Measurements from ENCODE around the gene ILK. TPM values are rescaled to one million over a fixed set of nuclear protein-coding genes. Genes with fewer than 3 reads are reported as not detected.

The ILK gene
- total RNA-seq, 2 donors from 2014 or later = 91.8 to 142 TPM

- DNase-seq (ENCODE audit: low spot score) = peak; percentile 23
- Mint-ChIP-seq H3K27ac (peak overlapping the region; percentile 3 to 58), H3K27me3 (no peaks in the 10 kb centered on the region), H3K36me3 (peaks cover 10% of the 10 kb centered on the region), H3K4me3 (no peak overlapping the region), H3K4me1 (ENCODE audit: low read depth in 2 of 2) (peaks cover 19 to 20% of the 10 kb centered on the region in 2 donors), H3K9me3 (no peaks in the 10 kb centered on the region)
- no peak for ATAC-seq
These were observed 12.5 kb downstream of the ILK start for GRCh38 chr11:6615882-6616585.

- ATAC-seq (no peak), DNase-seq (ENCODE audit: low spot score) (peak; percentile 55)
- Mint-ChIP-seq H3K27me3 (no peaks in the 10 kb centered on the region), H3K4me1 (ENCODE audit: low read depth in 2 of 2) (peaks cover 14 to 15% of the 10 kb centered on the region in 2 donors), H3K27ac (peak overlapping the region; percentile 0 to 58), H3K36me3 (peaks cover 10% of the 10 kb centered on the region), H3K4me3 (peak overlapping the region; percentile 55), H3K9me3 (no peaks in the 10 kb centered on the region)
These were observed 13.1 kb downstream of the ILK start for GRCh38 chr11:6616596-6617250.

- DNase-seq (ENCODE audit: low spot score) (peak; percentile 51), ATAC-seq (no peak)
- no peak overlapping the region for H3K4me3 Mint-ChIP-seq
- peaks cover 14 to 15% of the 10 kb centered on the region in 2 donors for H3K4me1 Mint-ChIP-seq (ENCODE audit: low read depth in 2 of 2)
- H3K27ac Mint-ChIP-seq = no peak overlapping the region
- H3K36me3 Mint-ChIP-seq = peaks cover 10% of the 10 kb centered on the region
- no peaks in the 10 kb centered on the region for H3K27me3 Mint-ChIP-seq
- no peaks in the 10 kb centered on the region for H3K9me3 Mint-ChIP-seq
These were observed 13.8 kb downstream of the ILK start for GRCh38 chr11:6617315-6617781.

DNA sequence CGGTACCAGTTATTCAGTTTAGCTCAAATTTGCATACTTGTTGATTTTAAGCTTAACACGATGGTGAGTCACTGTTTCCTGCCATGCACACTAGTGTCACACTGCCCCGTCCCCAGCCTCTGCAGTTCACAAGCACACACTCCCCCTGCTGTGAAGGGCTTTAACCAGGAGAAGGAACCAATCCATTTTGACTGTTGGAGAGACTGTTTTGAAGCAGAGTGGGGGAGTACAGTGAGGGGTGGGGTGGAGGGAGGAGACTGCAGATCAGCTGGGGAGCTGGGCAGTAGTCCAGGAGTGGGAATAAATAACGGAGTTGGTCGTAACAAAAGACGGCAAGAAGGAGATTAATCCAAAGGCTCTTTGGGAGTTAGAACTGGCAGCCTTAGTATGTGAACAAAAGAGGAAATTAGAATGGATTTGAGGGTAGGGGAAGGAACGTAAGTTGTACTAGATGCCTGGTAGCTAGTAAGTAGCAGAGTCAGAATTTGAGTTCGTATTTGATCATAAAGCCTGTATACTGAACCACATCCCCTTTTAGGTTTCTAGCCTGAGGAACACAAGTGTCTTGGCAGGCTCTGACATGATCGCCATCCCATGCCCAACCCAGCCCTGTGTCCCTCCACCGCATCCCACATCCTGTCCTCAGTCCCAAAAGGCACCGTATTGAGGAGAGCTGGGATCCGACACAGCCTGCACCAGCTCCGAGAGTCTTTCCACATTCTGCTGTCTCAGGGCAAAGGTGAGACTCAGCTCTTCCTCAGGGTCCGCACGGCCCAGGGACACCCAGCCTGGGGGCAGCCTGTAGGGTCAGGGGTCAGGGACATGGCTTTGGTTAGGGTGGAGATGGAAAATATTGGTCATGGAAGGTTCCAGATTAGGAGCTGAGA lies 14.8 kb downstream of the ILK start:
- Mint-ChIP-seq H3K36me3 (peaks cover 10% of the 10 kb centered on the region), H3K4me3 (no peak overlapping the region), H3K27ac (no peak overlapping the region), H3K4me1 (ENCODE audit: low read depth in 2 of 2) (peaks cover 14 to 15% of the 10 kb centered on the region in 2 donors), H3K9me3 (no peaks in the 10 kb centered on the region), H3K27me3 (no peaks in the 10 kb centered on the region)
- DNase-seq (ENCODE audit: low spot score) (peak; percentile 83), ATAC-seq (peak; percentile 66 to 76)

DNA sequence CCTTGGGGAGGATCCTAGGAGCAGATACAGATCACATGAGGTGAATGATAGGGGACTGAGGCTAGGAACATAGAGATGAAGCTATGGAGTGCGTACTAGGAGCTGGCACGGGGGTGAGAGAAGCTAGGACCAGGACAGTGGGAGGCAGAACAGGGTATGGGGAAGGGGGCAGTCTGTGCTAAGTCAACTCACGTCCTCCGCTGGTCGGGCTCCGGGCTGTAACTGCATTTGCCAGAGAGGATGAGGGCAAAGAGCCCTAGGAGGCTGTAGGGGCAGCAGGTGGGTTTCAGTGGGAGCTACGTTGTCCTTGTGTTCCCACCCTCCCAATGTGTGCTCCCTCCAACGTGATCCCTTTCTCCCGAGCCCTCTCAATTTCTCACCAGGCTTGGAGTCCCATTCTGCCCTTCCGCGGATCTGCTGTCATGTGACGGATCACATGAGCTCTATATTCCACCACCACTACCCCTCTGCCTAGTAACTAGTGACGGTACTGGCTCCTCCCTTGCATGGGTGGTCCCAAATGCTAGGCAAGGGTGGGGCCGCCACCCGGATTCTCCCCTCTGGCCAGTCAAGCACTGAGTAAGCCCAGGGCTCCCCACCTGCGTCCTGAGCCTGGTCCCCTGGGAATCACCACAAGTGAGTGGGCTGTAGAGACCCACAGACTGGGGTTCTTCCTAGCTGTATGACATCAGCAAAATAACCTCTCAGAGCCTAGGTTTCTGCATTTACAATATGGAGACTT lies 15.6 kb downstream of the ILK start, which contains the start of gene TPP1:
Gene TPP1, minus strand, starts transcription at position 419 of the 742 bp plus-strand sequence. Its CDS starts 22 bp downstream, at position 397.
- H3K4me3 Mint-ChIP-seq = no peak within 1 kb of the TSS
- peaks cover 14 to 15% of the 10 kb centered on the region in 2 donors for H3K4me1 Mint-ChIP-seq (ENCODE audit: low read depth in 2 of 2)
- peak; percentile 93 for DNase-seq (ENCODE audit: low spot score)
- H3K9me3 Mint-ChIP-seq = no peaks in the 10 kb centered on the region
- peak; percentile 96 to 98 for ATAC-seq
- peaks cover 10% of the 10 kb centered on the region for H3K36me3 Mint-ChIP-seq
- H3K27ac Mint-ChIP-seq = no peak within 1 kb of the TSS
- H3K27me3 Mint-ChIP-seq = no peaks in the 10 kb centered on the region

DNA sequence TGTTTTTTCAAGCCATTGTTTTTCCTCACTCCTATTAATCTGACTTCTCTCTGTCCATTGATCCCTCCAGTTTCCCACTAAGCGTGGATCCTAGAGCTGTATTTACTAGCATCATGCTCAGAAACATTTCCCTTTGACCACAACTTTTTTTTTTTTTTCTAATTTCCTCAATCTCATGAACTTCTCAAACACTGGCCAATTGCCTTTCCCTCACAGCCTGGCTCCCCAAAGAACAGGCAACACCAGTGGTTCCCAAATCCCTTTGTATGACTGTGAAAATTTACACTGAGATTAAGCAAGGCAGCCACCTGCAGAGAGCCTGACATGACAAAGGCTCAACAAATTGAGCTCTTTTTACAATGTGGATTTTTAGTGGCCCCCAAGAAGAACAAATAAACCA lies 17.1 kb downstream of the ILK start:
- no peaks in the 10 kb centered on the region for H3K27me3 Mint-ChIP-seq
- DNase-seq (ENCODE audit: low spot score) (no peak), ATAC-seq (no peak)
- H3K4me1 Mint-ChIP-seq (ENCODE audit: low read depth in 2 of 2) = peaks cover 11 to 14% of the 10 kb centered on the region in 2 donors
- no peak overlapping the region for H3K4me3 Mint-ChIP-seq
- H3K36me3 Mint-ChIP-seq = peaks cover 5% of the 10 kb centered on the region
- H3K9me3 Mint-ChIP-seq = no peaks in the 10 kb centered on the region
- no peak overlapping the region for H3K27ac Mint-ChIP-seq

DNA sequence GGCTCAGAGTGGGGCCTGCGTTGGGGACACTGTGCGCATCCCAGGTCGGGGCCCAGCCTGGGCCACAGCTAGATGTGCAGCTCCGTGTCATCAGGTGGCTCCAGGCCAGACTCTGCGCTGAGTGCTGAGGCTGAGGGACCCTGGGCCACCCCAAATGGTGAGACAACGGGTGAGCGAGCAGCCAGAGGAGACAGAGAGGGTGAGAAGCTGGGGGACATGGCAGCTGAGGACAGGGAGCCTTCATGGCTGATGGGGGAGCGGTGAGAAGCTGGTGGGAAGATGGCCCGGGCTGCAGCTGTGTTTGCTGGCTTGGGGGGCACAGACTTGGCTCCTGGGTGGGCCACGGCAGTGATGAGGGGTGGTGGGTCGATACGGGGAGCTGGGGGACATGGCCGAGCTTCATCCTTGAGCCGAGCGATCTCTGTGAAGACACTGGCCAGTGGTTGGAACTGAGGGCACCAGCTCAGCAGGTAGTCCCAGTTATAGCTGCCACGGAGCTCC lies 18.2 kb downstream of the ILK start:
- no peaks in the 10 kb centered on the region for H3K36me3 Mint-ChIP-seq
- ATAC-seq (no peak), DNase-seq (ENCODE audit: low spot score) (no peak)
- no peak overlapping the region for H3K27ac Mint-ChIP-seq
- no peaks in the 10 kb centered on the region for H3K27me3 Mint-ChIP-seq
- peaks cover 1 to 12% of the 10 kb centered on the region in 2 donors for H3K4me1 Mint-ChIP-seq (ENCODE audit: low read depth in 2 of 2)
- no peaks in the 10 kb centered on the region for H3K9me3 Mint-ChIP-seq
- no peak overlapping the region for H3K4me3 Mint-ChIP-seq

DNA sequence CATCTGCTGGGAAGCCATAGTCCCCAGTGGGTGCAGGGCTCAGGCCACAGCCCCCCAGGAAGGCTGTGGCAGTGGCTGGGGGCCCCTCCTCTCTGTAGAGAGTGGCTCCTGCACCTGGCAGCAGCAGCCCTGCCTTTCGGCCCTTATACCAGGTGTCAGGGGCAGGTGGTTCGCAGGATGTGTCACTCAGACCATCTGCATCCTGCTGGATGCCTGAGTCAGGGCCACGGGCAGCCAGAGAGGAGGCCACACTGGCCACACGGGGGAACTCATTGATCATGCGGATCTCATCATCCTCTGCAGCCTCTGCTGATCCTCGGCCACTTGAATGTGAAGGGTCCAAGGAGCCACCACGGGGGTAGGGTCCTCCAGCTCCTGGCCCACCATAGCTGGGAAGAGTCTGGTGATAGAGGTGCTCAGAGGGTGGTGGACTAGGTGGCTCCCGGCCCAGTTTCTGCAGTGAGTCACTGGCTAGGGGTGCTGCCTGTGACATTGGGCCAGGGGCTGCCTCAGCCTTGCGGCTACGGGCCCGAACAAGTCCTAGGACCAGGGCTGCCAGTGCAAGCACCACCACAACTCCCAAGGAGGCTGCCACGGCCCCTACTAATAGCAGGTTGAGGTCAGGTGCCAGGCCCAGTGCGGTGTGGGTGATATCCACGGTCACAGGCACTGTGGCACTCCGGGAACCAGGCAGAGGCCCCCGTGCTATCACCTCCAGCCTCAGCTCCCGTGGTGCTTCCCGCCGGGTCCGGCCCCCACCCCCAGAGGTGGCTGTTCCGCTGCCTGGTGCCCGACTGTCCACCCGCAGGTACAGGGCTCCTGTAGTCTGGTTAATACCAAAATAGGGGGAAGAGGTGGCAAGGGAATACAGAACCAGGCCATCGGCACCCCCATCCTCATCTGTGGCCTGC lies 18.9 kb downstream of the ILK start:
- H3K4me1 Mint-ChIP-seq (ENCODE audit: low read depth in 2 of 2) = peaks cover 3 to 13% of the 10 kb centered on the region in 2 donors
- no peaks in the 10 kb centered on the region for H3K36me3 Mint-ChIP-seq
- H3K27ac Mint-ChIP-seq = no peak overlapping the region
- no peaks in the 10 kb centered on the region for H3K27me3 Mint-ChIP-seq
- no peak for ATAC-seq
- H3K4me3 Mint-ChIP-seq = no peak overlapping the region
- H3K9me3 Mint-ChIP-seq = no peaks in the 10 kb centered on the region
- no peak for DNase-seq (ENCODE audit: low spot score)

GRCh38 chr11:6623391-6624363 lies 20.1 kb downstream of the ILK start:
- Mint-ChIP-seq H3K9me3 (no peaks in the 10 kb centered on the region), H3K27me3 (no peaks in the 10 kb centered on the region), H3K36me3 (no peaks in the 10 kb centered on the region), H3K4me3 (no peak overlapping the region), H3K4me1 (ENCODE audit: low read depth in 2 of 2) (peaks cover 10 to 20% of the 10 kb centered on the region in 2 donors), H3K27ac (no peak overlapping the region)
- ATAC-seq (no peak), DNase-seq (ENCODE audit: low spot score) (no peak)

- ATAC-seq (no peak), DNase-seq (ENCODE audit: low spot score) (no peak)
- Mint-ChIP-seq H3K36me3 (no peaks in the 10 kb centered on the region), H3K27ac (no peak overlapping the region), H3K9me3 (no peaks in the 10 kb centered on the region), H3K4me1 (ENCODE audit: low read depth in 2 of 2) (peaks cover 10 to 20% of the 10 kb centered on the region in 2 donors), H3K27me3 (no peaks in the 10 kb centered on the region), H3K4me3 (no peak overlapping the region)
These were observed 21.7 kb downstream of the ILK start for GRCh38 chr11:6625156-6625831.

DNA sequence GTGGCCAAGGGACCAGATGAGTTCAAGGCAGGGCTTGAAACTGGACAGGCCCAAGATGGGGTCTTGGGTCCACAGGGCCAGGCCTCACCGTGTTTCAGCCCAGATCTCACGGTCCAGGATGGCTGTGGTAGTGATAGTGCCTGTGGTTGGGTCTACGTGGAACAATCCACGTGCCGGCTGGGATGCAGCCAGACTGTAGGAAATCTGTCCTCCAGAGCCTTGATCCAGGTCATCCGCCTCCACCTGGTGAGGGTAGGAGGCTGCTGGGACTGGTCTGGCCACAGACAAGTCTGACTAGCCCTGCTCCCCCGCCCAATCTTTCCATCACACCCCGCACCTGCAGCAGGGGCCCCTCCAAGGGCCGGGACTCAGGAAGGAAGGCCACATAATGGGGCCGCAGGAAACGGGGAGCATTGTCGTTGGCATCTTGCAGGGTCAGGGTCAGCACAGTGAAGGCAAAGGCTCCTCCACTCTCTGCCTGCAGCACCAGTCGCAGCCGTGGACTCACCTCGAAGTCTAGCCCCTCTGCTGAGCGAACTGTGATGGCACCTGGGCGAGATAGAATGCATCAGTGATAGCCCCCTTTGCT lies 22.4 kb downstream of the ILK start:
- no peak for ATAC-seq

More for the DNA sequence above, 22.4 kb downstream of the ILK start:
- Mint-ChIP-seq H3K4me1 (ENCODE audit: low read depth in 2 of 2) (peaks cover 10 to 20% of the 10 kb centered on the region in 2 donors), H3K27ac (peak overlapping the region in 1 of 2 donors; percentile 72), H3K27me3 (no peaks in the 10 kb centered on the region), H3K9me3 (no peaks in the 10 kb centered on the region), H3K4me3 (no peak overlapping the region), H3K36me3 (no peaks in the 10 kb centered on the region)
- no peak for DNase-seq (ENCODE audit: low spot score)
